ENCODE data around the gene FNDC3A.

- TF ChIP-seq MAX (IDR thresholded peaks at IDR 0.05) (no peak), TAF1 (conservative IDR thresholded peaks at IDR 0.05) (no peak), FOXA1 (IDR thresholded peaks at IDR 0.05) (no peak), HNF4G (IDR thresholded peaks at IDR 0.05) (no peak)
Observed at GRCh38 chr13:49020328-49020727, 44.6 kb downstream of the FNDC3A start.
